GM12891 (cell line): ENCODE data around the gene LEKR1.

Source experiments
- POLR2A ChIP-seq: IDR thresholded peaks from 2 replicates; pipeline ENCODE4 v1.6.1; 2011; ENCODE audit warnings: low read depth, low read length, control low read depth
- POLR2AphosphoS5 ChIP-seq: IDR thresholded peaks from 2 replicates; pipeline ENCODE4 v1.6.1; 2011; ENCODE audit warnings: low read depth, low read length, control low read depth
- POU2F2 ChIP-seq: IDR thresholded peaks from 2 replicates; pipeline ENCODE4 v1.6.1; 2011; ENCODE audit warnings: low read depth, mild to moderate bottlenecking, control low read depth, low read length, moderate library complexity
- SPI1 ChIP-seq: IDR thresholded peaks from 2 replicates; pipeline ENCODE4 v1.6.1; 2011; ENCODE audit warnings: low read depth, low read length, control low read depth
- TAF1 ChIP-seq: IDR thresholded peaks from 2 replicates; pipeline ENCODE4 v1.6.1; 2011; ENCODE audit warnings: low read depth, low read length, control low read depth

- no peak for TF ChIP-seq POLR2AphosphoS5
- no peak for TF ChIP-seq POU2F2
- no peak for TF ChIP-seq TAF1
- TF ChIP-seq POLR2A: no peak
- TF ChIP-seq SPI1: no peak
Observed at GRCh38 chr3:157001221-157001957, 175.2 kb downstream of the LEKR1 start.
